Neural cell (in vitro differentiated cells): Measurements from ENCODE around the gene TIGD4. TPM values are rescaled to one million over a fixed set of nuclear protein-coding genes. Genes with fewer than 3 reads are reported as not detected.

Experiments used
- H2AFZ ChIP-seq: fragments of 200-600, 300-800 bp; sonication (generic), shearing (Covaris generic); 2 replicates; pipeline ENCODE4 v1.6.0; 2014; ENCODE audit warnings: low read depth, mild to moderate bottlenecking, antibody characterized with exemption, low read length, moderate library complexity
- H3F3A ChIP-seq: fragments of 200-600 bp; shearing (Covaris generic); 2 replicates; pipeline ENCODE4 v1.6.1; 2016; ENCODE audit warnings: mild to moderate bottlenecking, moderate library complexity, mixed read lengths, antibody characterized with exemption, low read length; ENCODE audit not compliant: insufficient read depth, poor library complexity, severe bottlenecking
- H3K27ac ChIP-seq: fragments of 200-600, 300-800 bp; sonication (generic), shearing (Covaris generic); 2 replicates; pipeline ENCODE4 v1.5.1; 2014; ENCODE audit warnings: mild to moderate bottlenecking, low read length, moderate library complexity
- H3K27me3 ChIP-seq: fragments of 300-800, 200-600 bp; sonication (generic), shearing (Covaris generic); 2 replicates; pipeline ENCODE4 v1.6.0; 2014; ENCODE audit warnings: mild to moderate bottlenecking, low read depth, low read length, moderate library complexity; ENCODE audit not compliant: insufficient read depth
- H3K36me3 ChIP-seq: fragments of 300-800, 200-600 bp; sonication (generic), shearing (Covaris generic); 2 replicates; pipeline ENCODE4 v1.5.1; 2014; ENCODE audit warnings: mild to moderate bottlenecking, antibody characterized with exemption, low read length, moderate library complexity; ENCODE audit not compliant: insufficient read depth
- H3K4me2 ChIP-seq: fragments of 300-800, 200-600 bp; sonication (generic), shearing (Covaris generic); 2 replicates; pipeline ENCODE4 v1.6.0; 2014; ENCODE audit warnings: mild to moderate bottlenecking, low read length
- H3K4me3 ChIP-seq: fragments of 300-800, 200-600 bp; sonication (generic), shearing (Covaris generic); 2 replicates; pipeline ENCODE4 v1.5.1; 2014; ENCODE audit warnings: mild to moderate bottlenecking, low read length, moderate library complexity
- H3K79me2 ChIP-seq: fragments of 200-600 bp; shearing (Covaris generic); replicated peaks from 2 replicates; pipeline ENCODE4 v1.6.0; 2014; ENCODE audit warnings: mild to moderate bottlenecking, low read length, moderate library complexity; ENCODE audit not compliant: insufficient read depth
- H3K9ac ChIP-seq: fragments of 300-800, 200-600 bp; sonication (generic), shearing (Covaris generic); 2 replicates; pipeline ENCODE4 v1.6.1; 2016; ENCODE audit warnings: mild to moderate bottlenecking, low read length, mixed read lengths
- H3K9me2 ChIP-seq: fragments of 200-600 bp; shearing (Covaris generic); 2 replicates; pipeline ENCODE4 v1.6.1; 2016; ENCODE audit warnings: mild to moderate bottlenecking, low read length, mixed read lengths; ENCODE audit not compliant: insufficient read depth
- H3K9me3 ChIP-seq: fragments of 200-600, 300-800 bp; sonication (generic), shearing (Covaris generic); 2 replicates; pipeline ENCODE4 v1.6.1; 2016; ENCODE audit warnings: mild to moderate bottlenecking, mixed run types, low read length, moderate library complexity, mixed read lengths
- H4K20me1 ChIP-seq: fragments of 200-600 bp; shearing (Covaris generic); 2 replicates; pipeline ENCODE4 v1.6.1; 2016; ENCODE audit warnings: mild to moderate bottlenecking, mixed run types; ENCODE audit not compliant: insufficient read depth
- EP300 ChIP-seq: fragments of 450-650 bp; conservative IDR thresholded peaks from 2 replicates; pipeline ENCODE4 v1.6.1; 2014; ENCODE audit warnings: antibody characterized with exemption, mild to moderate bottlenecking, moderate library complexity; ENCODE audit not compliant: poor library complexity, severe bottlenecking
- EZH2 ChIP-seq: fragments of 200-600, 300-800 bp; shearing (Covaris generic), sonication (generic); IDR thresholded peaks from 2 replicates; pipeline ENCODE4 v1.6.1; 2014; ENCODE audit warnings: antibody characterized with exemption, low read length, borderline replicate concordance, mild to moderate bottlenecking; ENCODE audit not compliant: insufficient read depth, poor library complexity, severe bottlenecking
- MXI1 ChIP-seq: fragments of 450-650 bp; conservative IDR thresholded peaks from 2 replicates; pipeline ENCODE4 v1.6.1; 2014; ENCODE audit warnings: antibody characterized with exemption, mild to moderate bottlenecking; ENCODE audit not compliant: poor library complexity, severe bottlenecking
- POLR2AphosphoS5 ChIP-seq: IDR thresholded peaks from 2 replicates; pipeline ENCODE4 v1.6.1; 2012
- RAD21 ChIP-seq: fragments of 450-650 bp; conservative IDR thresholded peaks from 2 replicates; pipeline ENCODE4 v1.6.1; 2014; ENCODE audit warnings: antibody characterized with exemption, mild to moderate bottlenecking, moderate library complexity
- REST ChIP-seq: IDR thresholded peaks from 2 replicates; pipeline ENCODE4 v1.6.1; 2012; ENCODE audit warnings: borderline replicate concordance
- SMC3 ChIP-seq: fragments of 450-650 bp; conservative IDR thresholded peaks from 2 replicates; pipeline ENCODE4 v1.6.1; 2014; ENCODE audit warnings: antibody characterized with exemption, mild to moderate bottlenecking, moderate library complexity; ENCODE audit not compliant: poor library complexity
- TAF1 ChIP-seq: IDR thresholded peaks from 2 replicates; pipeline ENCODE4 v1.6.1; 2012; ENCODE audit warnings: low read depth
- polyA plus RNA-seq: library from polyadenylated mRNA; depleted of rRNA; stranded (reverse); fragments of >200 nt; gene quantifications from 2 replicates; pipeline ENCODE4 v1.2.3, GENCODE V29; 2014
- TF ChIP-seq, protein P1 (sequence below): fragments of 450-650 bp; IDR thresholded peaks from 2 replicates; pipeline ENCODE4 v1.5.1; 2014; ENCODE audit warnings: antibody characterized with exemption, mild to moderate bottlenecking, moderate library complexity; ENCODE audit not compliant: poor library complexity, severe bottlenecking

The TIGD4 gene
- polyA plus RNA-seq, 1 donor from 2014 or later, result 3.3 TPM

DNA sequence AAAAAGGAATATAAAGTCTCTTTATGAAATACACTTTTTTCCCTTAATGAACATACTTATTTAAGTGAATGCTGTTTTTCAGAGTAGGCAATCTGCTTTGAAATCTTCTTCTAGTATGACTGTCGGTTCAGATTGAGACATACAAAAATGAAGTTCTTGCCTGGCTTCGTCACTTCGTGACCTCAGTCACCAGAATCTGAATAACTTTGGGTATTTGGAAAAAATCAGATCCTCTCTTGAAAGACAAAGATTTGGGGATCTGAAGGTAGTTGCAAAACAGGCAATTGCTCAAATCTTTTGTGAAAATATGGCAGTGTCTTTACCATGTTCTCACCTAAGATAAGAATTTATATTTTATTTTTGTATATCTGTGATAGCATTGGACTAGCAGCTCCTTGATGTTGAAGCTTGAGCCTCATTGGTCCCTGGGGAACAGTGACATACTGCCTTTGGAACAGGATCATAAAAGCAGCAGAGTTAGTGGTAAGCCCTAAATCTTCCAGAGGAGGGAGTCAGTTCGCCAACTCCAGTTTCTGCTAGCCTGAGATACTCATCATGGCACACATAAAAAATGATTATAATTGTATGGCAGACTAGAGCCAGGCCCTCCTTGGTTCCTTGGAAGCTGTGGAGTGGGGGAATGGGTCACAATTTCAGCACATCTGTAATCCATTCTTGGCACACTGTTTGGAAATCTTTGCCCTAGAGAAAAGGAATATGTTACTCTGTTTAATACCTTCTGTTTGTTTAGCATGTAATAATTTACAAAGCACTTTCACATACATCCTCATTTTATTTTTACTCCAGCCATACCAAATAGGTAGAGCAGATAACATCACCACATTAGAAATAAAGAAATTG lies 5.2 kb upstream of the TIGD4 start:
- no peak overlapping the region for H3K4me2 ChIP-seq
- H3K9me2 ChIP-seq, result no peaks in the 10 kb centered on the region
- H2AFZ ChIP-seq, result no peak overlapping the region
- no peaks in the 10 kb centered on the region for H3K9me3 ChIP-seq
- no peak overlapping the region for H3K27ac ChIP-seq
- TF ChIP-seq POLR2AphosphoS5, result no peak
- no peak for TF ChIP-seq REST
- TF ChIP-seq, protein P1, sequence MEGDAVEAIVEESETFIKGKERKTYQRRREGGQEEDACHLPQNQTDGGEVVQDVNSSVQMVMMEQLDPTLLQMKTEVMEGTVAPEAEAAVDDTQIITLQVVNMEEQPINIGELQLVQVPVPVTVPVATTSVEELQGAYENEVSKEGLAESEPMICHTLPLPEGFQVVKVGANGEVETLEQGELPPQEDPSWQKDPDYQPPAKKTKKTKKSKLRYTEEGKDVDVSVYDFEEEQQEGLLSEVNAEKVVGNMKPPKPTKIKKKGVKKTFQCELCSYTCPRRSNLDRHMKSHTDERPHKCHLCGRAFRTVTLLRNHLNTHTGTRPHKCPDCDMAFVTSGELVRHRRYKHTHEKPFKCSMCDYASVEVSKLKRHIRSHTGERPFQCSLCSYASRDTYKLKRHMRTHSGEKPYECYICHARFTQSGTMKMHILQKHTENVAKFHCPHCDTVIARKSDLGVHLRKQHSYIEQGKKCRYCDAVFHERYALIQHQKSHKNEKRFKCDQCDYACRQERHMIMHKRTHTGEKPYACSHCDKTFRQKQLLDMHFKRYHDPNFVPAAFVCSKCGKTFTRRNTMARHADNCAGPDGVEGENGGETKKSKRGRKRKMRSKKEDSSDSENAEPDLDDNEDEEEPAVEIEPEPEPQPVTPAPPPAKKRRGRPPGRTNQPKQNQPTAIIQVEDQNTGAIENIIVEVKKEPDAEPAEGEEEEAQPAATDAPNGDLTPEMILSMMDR, result no peak
- no peak for TF ChIP-seq SMC3
- TF ChIP-seq MXI1, result no peak
- no peak for TF ChIP-seq EZH2
- no peak for TF ChIP-seq RAD21
- TF ChIP-seq TAF1, result no peak
- TF ChIP-seq EP300, result no peak
- no peak overlapping the region for H3K9ac ChIP-seq
- no peaks in the 10 kb centered on the region for H4K20me1 ChIP-seq
- H3K79me2 ChIP-seq, result peaks cover 71% of the 10 kb centered on the region
- H3K4me3 ChIP-seq, result no peak overlapping the region
- H3F3A ChIP-seq, result no peaks in the 10 kb centered on the region
- H3K36me3 ChIP-seq, result no peaks in the 10 kb centered on the region
- H3K27me3 ChIP-seq, result no peaks in the 10 kb centered on the region

GRCh38 chr4:152780267-152780778 lies 793 bp upstream of the TIGD4 start:
- H3K36me3 ChIP-seq, result no peaks in the 10 kb centered on the region
- no peaks in the 10 kb centered on the region for H3K9me2 ChIP-seq
- H3K4me2 ChIP-seq, result peak overlapping the region; percentile 83
- H3K4me3 ChIP-seq, result peak overlapping the region; percentile 84
- H3K27me3 ChIP-seq, result no peaks in the 10 kb centered on the region
- H3K9me3 ChIP-seq, result no peaks in the 10 kb centered on the region
- peak overlapping the region; percentile 78 for H2AFZ ChIP-seq
- H3K27ac ChIP-seq, result peak overlapping the region; percentile 89
- H3K79me2 ChIP-seq, result peaks cover 93% of the 10 kb centered on the region
- no peaks in the 10 kb centered on the region for H3F3A ChIP-seq
- H4K20me1 ChIP-seq, result no peaks in the 10 kb centered on the region
- H3K9ac ChIP-seq, result peak overlapping the region; percentile 90
- TF ChIP-seq MXI1 (no peak), RAD21 (no peak), SMC3 (no peak), TAF1 (no peak), POLR2AphosphoS5 (no peak), EZH2 (no peak), REST (no peak), EP300 (no peak)
- TF ChIP-seq, protein P1, result no peak
